ENCODE measurements around the gene NFE2L2. TPM values are rescaled to one million over a fixed set of nuclear protein-coding genes. Genes with fewer than 3 reads are reported as not detected.
"Not testable (repeated sequence)": the region's sequence is repeated elsewhere in the genome, so short reads cannot be mapped to it uniquely, and the experiment has no call there.

Gene NFE2L2
- total RNA-seq, 1 experiment from 2014 or later = 104 TPM

- peaks cover 44% of the 10 kb centered on the region for H3K36me3 ChIP-seq (ENCODE audit: control insufficient read depth, insufficient read depth, low read length)
Measured at GRCh38 chr2:177221534-177221933, 43.0 kb downstream of the NFE2L2 start.

GRCh38 chr2:177219787-177220186 lies 44.7 kb downstream of the NFE2L2 start:
- BruUV-seq (replicated peaks); POLR2A ChIA-PET; H3K4me3 ChIP-seq (ENCODE audit: low read depth in 2 of 2, low read length in 2 of 2); H3K27me3 ChIP-seq (ENCODE audit: control insufficient read depth, insufficient read depth, low read length); ATAC-seq; H3K9me3 ChIP-seq (ENCODE audit: control insufficient read depth, insufficient read depth, low read depth, low read length); intact Hi-C loops (cut with micrococcal nuclease; ENCODE audit: unreplicated experiment); DNase-seq (ENCODE audit: low read depth, low spot score); H3K27ac ChIP-seq (ENCODE audit: low read length); CTCF ChIA-PET; in situ Hi-C loops (cut with HindIII; ENCODE audit: low pct_unique_long_range_greater_than_20kb, low sequenced_read_pairs): not testable (repeated sequence)
- Histone ChIP-seq H3K4me1 (ENCODE audit: control insufficient read depth, insufficient read depth, low read length) (peaks cover 67% of the 10 kb centered on the region), H3K36me3 (ENCODE audit: control insufficient read depth, insufficient read depth, low read length) (peaks cover 53% of the 10 kb centered on the region)

More at GRCh38 chr2:177221534-177221933, 43.0 kb downstream of the NFE2L2 start:
- peak overlapping the region; percentile 73; the same call in 1 of the 2 replicates for H3K27ac ChIP-seq (ENCODE audit: low read length)
- H3K9me3 ChIP-seq (ENCODE audit: control insufficient read depth, insufficient read depth, low read depth, low read length) = no peaks in the 10 kb centered on the region
- intact Hi-C loops (cut with micrococcal nuclease; ENCODE audit: unreplicated experiment) (no loop called here), in situ Hi-C loops (cut with HindIII; ENCODE audit: low pct_unique_long_range_greater_than_20kb, low sequenced_read_pairs) (no loop called here)
- H3K4me3 ChIP-seq (ENCODE audit: low read depth in 2 of 2, low read length in 2 of 2) = no peak overlapping the region
- POLR2A ChIA-PET = interaction anchor here (0.7 kb wide), 1 partner anchor 172 kb away, joined by 4 read pairs; no protein-coding TSS in a partner anchor
- no peaks in the 10 kb centered on the region for H3K27me3 ChIP-seq (ENCODE audit: control insufficient read depth, insufficient read depth, low read length)
- ATAC-seq (no peak), DNase-seq (ENCODE audit: low read depth, low spot score) (no peak)
- TF ChIP-seq REST (IDR thresholded peaks at IDR 0.05; ENCODE audit: insufficient read depth in 1 of 2, low read depth in 2 of 2, low read length in 1 of 2) = no peak
- BruUV-seq (replicated peaks) = no TSS peak
- H3K4me1 ChIP-seq (ENCODE audit: control insufficient read depth, insufficient read depth, low read length) = peaks cover 68% of the 10 kb centered on the region
- CTCF ChIA-PET = no interaction called here

- Histone ChIP-seq H3K27me3 (ENCODE audit: control insufficient read depth, insufficient read depth, low read length) (no peaks in the 10 kb centered on the region), H3K4me3 (ENCODE audit: low read depth in 2 of 2, low read length in 2 of 2) (no peak overlapping the region), H3K9me3 (ENCODE audit: control insufficient read depth, insufficient read depth, low read depth, low read length) (no peaks in the 10 kb centered on the region), H3K27ac (ENCODE audit: low read length) (no peak overlapping the region; the same call in 1 of the 2 replicates), H3K4me1 (ENCODE audit: control insufficient read depth, insufficient read depth, low read length) (peaks cover 46% of the 10 kb centered on the region), H3K36me3 (ENCODE audit: control insufficient read depth, insufficient read depth, low read length) (peaks cover 61% of the 10 kb centered on the region)
- DNase-seq (ENCODE audit: low read depth, low spot score) = no peak
- ChIA-PET POLR2A (no interaction called here), CTCF (no interaction called here)
- TF ChIP-seq REST (IDR thresholded peaks at IDR 0.05; ENCODE audit: insufficient read depth in 1 of 2, low read depth in 2 of 2, low read length in 1 of 2) (no peak), TCF7L2 (IDR thresholded peaks at IDR 0.05; ENCODE audit: low read depth, low read length) (no peak), SIN3A (IDR thresholded peaks at IDR 0.05; ENCODE audit: borderline replicate concordance, insufficient read depth, low read depth, low read length) (no peak), POLR2AphosphoS5 (IDR thresholded peaks at IDR 0.05; ENCODE audit: low read depth, low read length) (no peak), CTCF (IDR thresholded peaks at IDR 0.05) (no peak)
- no TSS peak for BruUV-seq (replicated peaks)
- no peak for ATAC-seq
- intact Hi-C loops (cut with micrococcal nuclease; ENCODE audit: unreplicated experiment) (no loop called here), in situ Hi-C loops (cut with HindIII; ENCODE audit: low pct_unique_long_range_greater_than_20kb, low sequenced_read_pairs) (no loop called here)
Measured at GRCh38 chr2:177217247-177217843, 47.2 kb downstream of the NFE2L2 start.

Measured in Panc1 (cell line).